Smooth muscle cell (in vitro differentiated cells): ENCODE results near the gene TFPI. TPM values are rescaled to one million over a fixed set of nuclear protein-coding genes. Genes with fewer than 3 reads are reported as not detected.

Experiments used
- polyA plus RNA-seq: library from polyadenylated mRNA; unstranded; fragments of >200 nt; fragmentation: Nextera tagmentation; extraction: Ambion mirVana; gene quantifications from 2 replicates; pipeline ENCODE4 v1.2.1, GENCODE V29; 2016
- small RNA-seq: library from RNA; depleted of rRNA; stranded (forward); fragments of <200 nt; gene quantifications from one replicate; pipeline ENCODE3, GENCODE V24; 2014
- total RNA-seq: library from RNA; depleted of rRNA; stranded (reverse); fragments of >200 nt; gene quantifications from 2 replicates; pipeline ENCODE4 v1.2.3, GENCODE V29; 2014

TFPI gene
- total and polyA plus RNA-seq, 2 experiments from 2014 or later: 169 to 194 TPM

Small RNAs within 50 kb of the gene (small RNA-seq; reads per million reads assigned to genes)
- gene GAPDHP59: not detected

Other genes with a start within 250 kb of the TFPI start
- gene CALCRL, start 106.2 kb downstream of the TFPI start, total RNA-seq: 1.6 and 1.7 TPM in 2 replicates
- gene CALCRL, start 106.2 kb downstream of the TFPI start, polyA plus RNA-seq: 0.61 and 0.77 TPM in 2 replicates